Measurements from ENCODE around the gene TRIB2.

The TRIB2 gene

GRCh38 chr2:12764849-12765605 lies 48.3 kb downstream of the TRIB2 start:
- POLR2A ChIA-PET = no interaction called here
- CTCF ChIA-PET = no interaction called here
- TF ChIP-seq FOXM1 (IDR thresholded peaks at IDR 0.05; ENCODE audit: borderline replicate concordance) (no peak), LEF1 (IDR thresholded peaks at IDR 0.05; ENCODE audit: borderline replicate concordance) (no peak), NFRKB (IDR thresholded peaks at IDR 0.05) (no peak), BHLHE40 (IDR thresholded peaks at IDR 0.05; ENCODE audit: borderline replicate concordance) (no peak), FOXK2 (IDR thresholded peaks at IDR 0.05) (no peak), HDGF (IDR thresholded peaks at IDR 0.05; ENCODE audit: borderline replicate concordance) (no peak), FOXA1 (IDR thresholded peaks at IDR 0.05) (no peak), ZNF384 (IDR thresholded peaks at IDR 0.05) (no peak), CTBP1 (IDR thresholded peaks at IDR 0.05; ENCODE audit: borderline replicate concordance) (no peak), L3MBTL2 (conservative IDR thresholded peaks at IDR 0.05) (no peak), TARDBP (IDR thresholded peaks at IDR 0.05) (no peak), SP1 (IDR thresholded peaks at IDR 0.05) (no peak), ARNT (IDR thresholded peaks at IDR 0.05) (no peak), SUZ12 (IDR thresholded peaks at IDR 0.05) (no peak), ELF4 (IDR thresholded peaks at IDR 0.05) (no peak)
- TF ChIP-seq, protein P1, sequence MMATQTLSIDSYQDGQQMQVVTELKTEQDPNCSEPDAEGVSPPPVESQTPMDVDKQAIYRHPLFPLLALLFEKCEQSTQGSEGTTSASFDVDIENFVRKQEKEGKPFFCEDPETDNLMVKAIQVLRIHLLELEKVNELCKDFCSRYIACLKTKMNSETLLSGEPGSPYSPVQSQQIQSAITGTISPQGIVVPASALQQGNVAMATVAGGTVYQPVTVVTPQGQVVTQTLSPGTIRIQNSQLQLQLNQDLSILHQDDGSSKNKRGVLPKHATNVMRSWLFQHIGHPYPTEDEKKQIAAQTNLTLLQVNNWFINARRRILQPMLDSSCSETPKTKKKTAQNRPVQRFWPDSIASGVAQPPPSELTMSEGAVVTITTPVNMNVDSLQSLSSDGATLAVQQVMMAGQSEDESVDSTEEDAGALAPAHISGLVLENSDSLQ (IDR thresholded peaks at IDR 0.05) = no peak
- DNase-seq (ENCODE audit: extremely low spot score) = no peak

DNA sequence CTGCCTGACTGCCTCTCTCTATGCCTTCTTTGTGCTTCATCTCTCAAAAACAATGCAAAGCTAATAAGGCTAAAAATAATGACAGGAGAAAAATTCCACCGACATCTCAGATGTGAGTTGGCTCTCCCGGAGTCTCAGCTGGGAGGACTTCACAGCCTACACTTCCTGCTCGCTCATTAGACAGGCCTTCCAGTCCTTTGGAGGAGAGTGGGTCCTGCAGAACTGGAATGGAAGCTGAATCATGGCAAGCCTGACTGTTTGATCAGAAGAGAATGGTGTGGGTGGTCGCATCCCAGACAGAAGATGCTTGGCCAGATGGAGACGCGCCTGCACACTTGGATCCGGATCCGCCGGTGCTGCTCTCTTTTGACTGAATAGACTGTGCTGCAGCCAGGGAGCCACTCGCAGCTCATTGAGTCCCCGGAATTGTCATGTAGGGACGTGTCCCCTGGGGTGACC lies 49.7 kb downstream of the TRIB2 start:
- DNase-seq (ENCODE audit: extremely low spot score) = no peak
- TF ChIP-seq HDGF (IDR thresholded peaks at IDR 0.05; ENCODE audit: borderline replicate concordance) = no peak
- TF ChIP-seq LEF1 (IDR thresholded peaks at IDR 0.05; ENCODE audit: borderline replicate concordance) = no peak
- no peak for TF ChIP-seq BHLHE40 (IDR thresholded peaks at IDR 0.05; ENCODE audit: borderline replicate concordance)
- no peak for TF ChIP-seq CTBP1 (IDR thresholded peaks at IDR 0.05; ENCODE audit: borderline replicate concordance)
- no peak for TF ChIP-seq ARNT (IDR thresholded peaks at IDR 0.05)
- TF ChIP-seq, protein P1 (IDR thresholded peaks at IDR 0.05) = no peak
- no peak for TF ChIP-seq SUZ12 (IDR thresholded peaks at IDR 0.05)
- TF ChIP-seq L3MBTL2 (conservative IDR thresholded peaks at IDR 0.05) = no peak
- TF ChIP-seq ELF4 (IDR thresholded peaks at IDR 0.05) = no peak
- ChIA-PET POLR2A (no interaction called here), CTCF (no interaction called here)

DNA sequence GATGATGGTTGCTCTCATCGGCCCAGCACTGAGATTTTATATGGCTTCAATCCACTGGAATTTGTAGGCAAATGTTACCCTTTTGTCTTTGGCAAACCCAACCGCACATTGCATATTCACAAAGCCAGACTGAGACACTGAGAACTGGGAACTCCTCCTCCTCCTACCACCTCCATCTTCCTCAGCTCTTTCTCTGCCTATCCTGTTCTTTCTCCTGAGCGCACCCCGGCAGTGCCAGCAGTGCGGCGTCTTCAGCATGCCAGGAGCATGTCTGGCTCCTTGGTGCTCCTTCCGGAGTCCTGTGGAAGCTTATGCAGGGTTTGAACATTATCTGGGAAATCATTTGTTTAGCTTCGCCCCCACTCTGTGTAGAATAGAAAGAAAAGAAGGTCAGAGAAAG lies 50.8 kb downstream of the TRIB2 start:
- no peak for DNase-seq (ENCODE audit: extremely low spot score)
- TF ChIP-seq, protein P1 (IDR thresholded peaks at IDR 0.05) = no peak
- TF ChIP-seq FOXK2 (IDR thresholded peaks at IDR 0.05) (no peak), FOXA1 (IDR thresholded peaks at IDR 0.05) (no peak), BHLHE40 (IDR thresholded peaks at IDR 0.05; ENCODE audit: borderline replicate concordance) (no peak), L3MBTL2 (conservative IDR thresholded peaks at IDR 0.05) (no peak), FOXM1 (IDR thresholded peaks at IDR 0.05; ENCODE audit: borderline replicate concordance) (no peak), ZNF384 (IDR thresholded peaks at IDR 0.05) (no peak), HDGF (IDR thresholded peaks at IDR 0.05; ENCODE audit: borderline replicate concordance) (no peak), TARDBP (IDR thresholded peaks at IDR 0.05) (no peak), NFRKB (IDR thresholded peaks at IDR 0.05) (no peak), CTBP1 (IDR thresholded peaks at IDR 0.05; ENCODE audit: borderline replicate concordance) (no peak)
- ChIA-PET POLR2A (no interaction called here), CTCF (no interaction called here)

DNA sequence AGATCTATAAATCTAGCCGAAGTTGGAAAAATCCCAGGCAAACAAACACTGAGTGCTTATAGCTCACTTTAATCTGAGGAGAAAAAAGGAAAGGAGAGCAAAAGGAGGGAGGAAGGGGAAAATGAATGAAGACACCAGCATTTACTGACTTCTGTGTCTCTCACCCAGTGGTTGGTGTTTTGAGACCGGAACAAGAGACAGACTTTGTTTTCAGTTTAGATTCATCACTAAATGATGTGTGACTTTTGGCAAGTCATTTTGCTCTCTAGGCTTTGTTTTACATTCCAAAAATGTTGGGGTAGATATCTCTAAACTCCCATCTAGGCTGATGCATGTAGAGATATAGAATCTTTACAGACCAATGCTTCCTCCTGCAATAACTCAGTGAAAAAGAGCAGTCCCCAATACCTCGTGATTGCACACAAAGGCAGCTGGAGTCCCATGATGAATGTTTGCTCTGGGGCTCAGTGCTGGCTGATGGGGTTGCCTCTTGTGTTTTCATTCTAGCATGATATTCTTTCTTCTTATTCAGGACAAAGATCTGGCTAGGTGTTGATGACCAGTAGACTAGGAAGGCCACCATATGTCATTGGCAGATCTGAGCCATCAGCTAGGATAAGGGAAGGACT lies 51.4 kb downstream of the TRIB2 start:
- CTCF ChIA-PET = no interaction called here
- POLR2A ChIA-PET = no interaction called here
- no peak for DNase-seq (ENCODE audit: extremely low spot score)
- TF ChIP-seq, protein P1 (IDR thresholded peaks at IDR 0.05) = no peak
- no peak for TF ChIP-seq NFRKB (IDR thresholded peaks at IDR 0.05)
- TF ChIP-seq TARDBP (IDR thresholded peaks at IDR 0.05) = no peak
- no peak for TF ChIP-seq SUZ12 (IDR thresholded peaks at IDR 0.05)
- TF ChIP-seq SP1 (IDR thresholded peaks at IDR 0.05) = no peak
- no peak for TF ChIP-seq FOXK2 (IDR thresholded peaks at IDR 0.05)
- TF ChIP-seq FOXM1 (IDR thresholded peaks at IDR 0.05; ENCODE audit: borderline replicate concordance) = no peak
- no peak for TF ChIP-seq HDGF (IDR thresholded peaks at IDR 0.05; ENCODE audit: borderline replicate concordance)
- TF ChIP-seq BHLHE40 (IDR thresholded peaks at IDR 0.05; ENCODE audit: borderline replicate concordance) = no peak
- no peak for TF ChIP-seq ZNF384 (IDR thresholded peaks at IDR 0.05)
- TF ChIP-seq FOXA1 (IDR thresholded peaks at IDR 0.05) = no peak
- TF ChIP-seq ELF4 (IDR thresholded peaks at IDR 0.05) = no peak
- TF ChIP-seq L3MBTL2 (conservative IDR thresholded peaks at IDR 0.05) = no peak
- no peak for TF ChIP-seq CTBP1 (IDR thresholded peaks at IDR 0.05; ENCODE audit: borderline replicate concordance)
- no peak for TF ChIP-seq LEF1 (IDR thresholded peaks at IDR 0.05; ENCODE audit: borderline replicate concordance)
- no peak for TF ChIP-seq ARNT (IDR thresholded peaks at IDR 0.05)

DNA sequence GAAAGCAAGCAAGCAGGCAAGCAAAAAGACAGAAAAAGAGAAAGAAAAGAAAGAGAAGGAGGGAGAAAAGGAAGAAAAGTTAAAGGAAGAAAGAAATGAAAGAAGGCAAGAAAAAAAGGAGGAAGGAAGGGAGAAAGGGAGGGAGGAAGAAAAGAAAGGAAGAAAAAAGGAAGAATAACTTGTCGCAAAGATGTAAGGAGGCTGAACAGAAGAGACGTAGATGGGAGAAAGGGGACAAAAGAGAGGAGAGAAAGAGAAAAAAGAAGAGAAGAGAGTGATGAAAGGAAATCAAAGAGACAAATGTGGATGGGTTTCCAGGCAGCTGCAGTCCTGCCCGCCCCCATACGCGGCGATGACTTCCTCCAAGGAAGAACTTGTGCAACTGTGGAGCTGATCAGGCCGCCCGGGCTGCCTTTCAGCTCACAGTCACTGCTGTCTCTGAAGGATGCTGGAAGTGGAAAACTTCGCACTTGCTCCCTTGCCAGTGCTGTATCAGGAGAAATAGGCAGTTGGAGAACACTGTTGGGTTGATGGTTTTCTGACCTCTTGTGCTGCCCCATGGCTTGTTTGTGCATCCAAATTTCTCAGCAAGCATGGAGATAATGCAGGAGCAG lies 52.9 kb downstream of the TRIB2 start:
- ChIA-PET CTCF (no interaction called here), POLR2A (no interaction called here)
- TF ChIP-seq FOXA1 (IDR thresholded peaks at IDR 0.05) (no peak), ARNT (IDR thresholded peaks at IDR 0.05) (no peak), BHLHE40 (IDR thresholded peaks at IDR 0.05; ENCODE audit: borderline replicate concordance) (no peak), ZNF384 (IDR thresholded peaks at IDR 0.05) (no peak), NFRKB (IDR thresholded peaks at IDR 0.05) (no peak), LEF1 (IDR thresholded peaks at IDR 0.05; ENCODE audit: borderline replicate concordance) (no peak), CTBP1 (IDR thresholded peaks at IDR 0.05; ENCODE audit: borderline replicate concordance) (no peak), ELF4 (IDR thresholded peaks at IDR 0.05) (no peak)
- TF ChIP-seq, protein P1 (IDR thresholded peaks at IDR 0.05) = no peak
- no peak for DNase-seq (ENCODE audit: extremely low spot score)
